Loucy (cell line): ENCODE results near the gene PIEZO1.

Experiments
- H2AFZ ChIP-seq: fragments of 200-600 bp; sonication (generic); 2 replicates; pipeline ENCODE4 v1.6.0; 2016; ENCODE audit warnings: antibody characterized with exemption, mild to moderate bottlenecking, low read length, moderate library complexity
- H3F3A ChIP-seq: fragments of 200-600 bp; 2 replicates; pipeline ENCODE4 v1.6.0; 2016; ENCODE audit warnings: antibody characterized with exemption, low read depth, mild to moderate bottlenecking
- H3K27me3 ChIP-seq: fragments of 200-600 bp; sonication (generic); 2 replicates; pipeline ENCODE4 v1.6.1; 2014; ENCODE audit warnings: low read length, mild to moderate bottlenecking; ENCODE audit not compliant: insufficient read depth, poor library complexity, severe bottlenecking
- H3K36me3 ChIP-seq: fragments of 200-600 bp; sonication (generic); 2 replicates; pipeline ENCODE4 v1.6.1; 2016; ENCODE audit warnings: low read length; ENCODE audit not compliant: insufficient read depth
- H3K4me1 ChIP-seq: fragments of 200-600 bp; sonication (generic); 2 replicates; pipeline ENCODE4 v1.5.1; 2014; ENCODE audit warnings: low read length, mild to moderate bottlenecking; ENCODE audit not compliant: insufficient read depth, poor library complexity, severe bottlenecking
- H3K4me2 ChIP-seq: fragments of 200-600 bp; sonication (generic); 2 replicates; pipeline ENCODE4 v1.6.0; 2014; ENCODE audit warnings: antibody characterized with exemption, low read length, low read depth, mild to moderate bottlenecking; ENCODE audit not compliant: poor library complexity, severe bottlenecking
- H3K4me3 ChIP-seq: fragments of 200-600 bp; sonication (generic); 2 replicates; pipeline ENCODE4 v1.5.1; 2014; ENCODE audit warnings: low read length, mild to moderate bottlenecking, mixed read lengths; ENCODE audit not compliant: poor library complexity, severe bottlenecking
- H3K79me2 ChIP-seq: fragments of 200-600 bp; sonication (generic); 2 replicates; pipeline ENCODE4 v1.6.1; 2014; ENCODE audit warnings: low read length; ENCODE audit not compliant: insufficient read depth
- H3K9ac ChIP-seq: fragments of 200-600 bp; sonication (generic); 2 replicates; pipeline ENCODE4 v1.6.0; 2014; ENCODE audit warnings: mild to moderate bottlenecking, low read depth, low read length, moderate library complexity; ENCODE audit not compliant: poor library complexity, severe bottlenecking
- H3K9me2 ChIP-seq: fragments of 200-600 bp; sonication (generic); replicated peaks from 2 replicates; pipeline ENCODE4 v1.6.1; 2016; ENCODE audit warnings: low read depth, low read length, mixed read lengths
- H3K9me3 ChIP-seq: fragments of 200-600 bp; sonication (generic); 2 replicates; pipeline ENCODE4 v1.6.1; 2014; ENCODE audit warnings: mild to moderate bottlenecking, antibody characterized with exemption, low read length, low read depth; ENCODE audit not compliant: insufficient read depth
- H4K20me1 ChIP-seq: fragments of 200-600 bp; sonication (generic); 2 replicates; pipeline ENCODE4 v1.6.0; 2014; ENCODE audit warnings: antibody characterized with exemption, low read length, mild to moderate bottlenecking; ENCODE audit not compliant: insufficient read depth, poor library complexity, severe bottlenecking
- EZH2phosphoT487 ChIP-seq: fragments of 200-600 bp; IDR thresholded peaks from 2 replicates; pipeline ENCODE4 v1.6.1; 2018; ENCODE audit warnings: antibody characterized with exemption, mild to moderate bottlenecking, moderate library complexity, borderline replicate concordance
- TF ChIP-seq, protein P1 (sequence below): fragments of 200-600 bp; sonication (generic); conservative IDR thresholded peaks from 2 replicates; pipeline ENCODE4 v1.5.1; 2014; ENCODE audit warnings: mild to moderate bottlenecking, antibody characterized with exemption, low read length

Gene PIEZO1

DNA sequence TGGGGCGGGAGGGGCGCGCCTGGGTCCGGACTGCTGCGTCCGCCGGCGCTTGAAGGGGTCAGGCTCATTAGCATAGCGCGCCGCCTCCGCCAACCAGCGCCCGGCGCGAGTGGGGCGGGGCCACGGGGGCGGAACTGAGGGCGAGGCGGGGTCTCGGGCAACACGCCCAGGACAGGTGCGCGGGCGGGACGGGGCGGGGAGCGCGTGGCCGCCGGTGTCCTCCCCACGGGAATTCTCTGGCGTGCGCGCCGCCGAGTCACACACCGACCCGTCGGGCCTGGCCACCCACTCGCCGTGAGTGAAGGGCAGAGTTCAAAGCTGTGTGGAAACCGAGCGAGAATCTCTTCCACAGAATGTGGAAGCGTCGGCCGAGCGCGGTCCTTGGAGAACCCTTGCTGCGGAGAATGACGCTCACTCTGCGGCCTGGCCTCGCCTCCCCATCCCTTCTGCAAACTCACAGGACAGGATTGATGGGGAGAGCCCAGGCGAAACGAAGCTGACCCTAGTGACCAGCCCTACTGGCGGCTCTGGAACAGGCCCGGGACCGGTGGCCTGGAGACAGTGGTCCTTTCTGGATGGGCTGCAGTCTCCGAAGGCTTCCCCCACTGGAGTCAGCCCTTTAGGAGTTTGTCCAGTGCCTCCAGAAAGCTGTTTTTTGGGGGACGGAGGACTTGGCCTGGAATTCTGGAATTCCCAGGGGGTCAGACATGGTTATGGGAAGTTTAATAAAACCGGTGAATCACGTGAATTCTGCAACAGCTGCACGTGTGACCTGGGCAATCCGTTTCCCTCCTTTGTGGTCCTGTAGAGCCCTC, 98.4 kb downstream of the PIEZO1 start, which contains the start of gene SNAI3:
TSS of gene SNAI3 (minus strand) at position 69 of the 815 bp plus-strand sequence. CDS start 101 bp downstream, outside the sequence.
- Histone ChIP-seq H3K4me3 (peak within 1 kb of the TSS; percentile 71), H2AFZ (no peak within 1 kb of the TSS), H3K27me3 (no peaks in the 10 kb centered on the region), H3F3A (no peaks in the 10 kb centered on the region), H4K20me1 (no peaks in the 10 kb centered on the region), H3K9ac (no peak within 1 kb of the TSS), H3K36me3 (no peaks in the 10 kb centered on the region), H3K4me2 (peak within 1 kb of the TSS; percentile 82), H3K9me2 (no peaks in the 10 kb centered on the region), H3K79me2 (no peaks in the 10 kb centered on the region), H3K4me1 (peaks cover 6% of the 10 kb centered on the region), H3K9me3 (no peaks in the 10 kb centered on the region)
- TF ChIP-seq, protein P1, sequence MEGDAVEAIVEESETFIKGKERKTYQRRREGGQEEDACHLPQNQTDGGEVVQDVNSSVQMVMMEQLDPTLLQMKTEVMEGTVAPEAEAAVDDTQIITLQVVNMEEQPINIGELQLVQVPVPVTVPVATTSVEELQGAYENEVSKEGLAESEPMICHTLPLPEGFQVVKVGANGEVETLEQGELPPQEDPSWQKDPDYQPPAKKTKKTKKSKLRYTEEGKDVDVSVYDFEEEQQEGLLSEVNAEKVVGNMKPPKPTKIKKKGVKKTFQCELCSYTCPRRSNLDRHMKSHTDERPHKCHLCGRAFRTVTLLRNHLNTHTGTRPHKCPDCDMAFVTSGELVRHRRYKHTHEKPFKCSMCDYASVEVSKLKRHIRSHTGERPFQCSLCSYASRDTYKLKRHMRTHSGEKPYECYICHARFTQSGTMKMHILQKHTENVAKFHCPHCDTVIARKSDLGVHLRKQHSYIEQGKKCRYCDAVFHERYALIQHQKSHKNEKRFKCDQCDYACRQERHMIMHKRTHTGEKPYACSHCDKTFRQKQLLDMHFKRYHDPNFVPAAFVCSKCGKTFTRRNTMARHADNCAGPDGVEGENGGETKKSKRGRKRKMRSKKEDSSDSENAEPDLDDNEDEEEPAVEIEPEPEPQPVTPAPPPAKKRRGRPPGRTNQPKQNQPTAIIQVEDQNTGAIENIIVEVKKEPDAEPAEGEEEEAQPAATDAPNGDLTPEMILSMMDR = no peak
- TF ChIP-seq EZH2phosphoT487 = no peak

DNA sequence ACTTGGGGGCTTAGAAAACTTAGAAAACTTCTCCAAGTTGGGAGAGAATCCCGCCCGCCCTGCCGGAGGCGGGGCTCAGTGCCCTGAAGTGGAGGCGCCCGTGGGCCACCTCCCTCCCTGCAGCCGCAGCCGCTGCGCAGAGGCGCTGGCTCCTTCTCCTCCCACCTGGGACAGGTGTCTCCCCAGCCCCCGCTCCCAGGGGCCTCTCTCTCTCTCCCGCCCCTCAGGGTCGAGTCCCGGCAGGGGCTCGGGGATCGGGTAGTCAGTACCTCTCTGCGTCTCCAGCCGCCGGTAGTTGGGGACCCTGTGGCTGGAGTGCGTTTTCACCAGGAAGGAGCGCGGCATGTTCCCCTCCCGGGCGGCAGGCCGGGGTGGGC, 99.0 kb downstream of the PIEZO1 start:
- TF ChIP-seq EZH2phosphoT487 = no peak
- TF ChIP-seq, protein P1 = no peak
- Histone ChIP-seq H3K9ac (no peak overlapping the region), H3K9me2 (no peaks in the 10 kb centered on the region), H3K4me3 (peak overlapping the region; percentile 71), H3K4me2 (peak overlapping the region; percentile 82), H3K79me2 (no peaks in the 10 kb centered on the region), H3K36me3 (no peaks in the 10 kb centered on the region), H3K4me1 (peaks cover 6% of the 10 kb centered on the region), H4K20me1 (no peaks in the 10 kb centered on the region), H2AFZ (no peak overlapping the region), H3K9me3 (no peaks in the 10 kb centered on the region), H3F3A (no peaks in the 10 kb centered on the region), H3K27me3 (no peaks in the 10 kb centered on the region)

DNA sequence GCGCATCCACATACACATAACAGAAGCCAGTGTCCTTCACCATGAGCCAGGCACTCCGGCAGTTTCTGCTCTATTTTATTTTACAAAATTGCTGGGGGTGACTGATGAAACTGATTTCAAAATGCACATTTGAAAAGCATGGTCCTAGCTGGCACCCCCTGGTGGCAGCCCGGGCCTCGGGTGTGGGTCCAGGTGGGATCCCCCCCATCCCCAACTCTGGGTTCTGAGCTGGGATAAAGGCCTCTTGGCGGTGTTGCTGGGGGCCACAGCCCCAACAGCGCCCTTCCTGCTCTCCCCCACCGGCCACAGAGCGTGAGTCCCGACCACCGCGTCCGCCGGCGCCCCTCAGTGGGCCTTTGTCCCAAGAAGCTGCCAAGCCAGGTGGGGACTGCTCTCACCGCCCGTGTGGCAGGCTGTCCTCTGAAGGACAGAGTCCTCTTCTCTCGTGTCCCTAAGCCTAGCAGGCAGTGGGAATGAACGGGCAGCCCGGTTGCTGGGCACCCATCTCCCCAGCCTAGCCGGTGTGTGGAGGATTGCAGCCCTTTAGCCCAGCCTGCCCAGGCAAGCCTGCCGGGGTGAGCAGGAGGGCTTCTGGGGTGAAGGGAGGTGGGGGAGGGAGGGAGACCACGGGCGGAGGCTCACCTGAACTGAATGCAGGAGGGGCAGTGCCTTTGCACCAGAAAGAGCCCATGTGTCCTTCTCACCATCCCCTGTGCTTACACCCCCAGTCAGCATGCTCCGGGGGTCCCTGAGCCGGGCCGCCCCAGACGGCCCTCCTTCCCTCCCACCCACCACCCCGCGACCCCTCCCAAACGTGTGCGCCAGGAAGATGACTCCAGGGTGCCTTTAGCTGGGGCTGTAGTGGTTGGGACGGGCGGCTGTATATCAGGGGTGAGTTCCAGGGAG, 99.6 kb downstream of the PIEZO1 start:
- H3K4me2 ChIP-seq = peak overlapping the region; percentile 82
- H2AFZ ChIP-seq = no peak overlapping the region
- H3K4me1 ChIP-seq = peaks cover 6% of the 10 kb centered on the region
- H3K36me3 ChIP-seq = no peaks in the 10 kb centered on the region
- H3K9me3 ChIP-seq = no peaks in the 10 kb centered on the region
- H3K9me2 ChIP-seq = no peaks in the 10 kb centered on the region
- H3K4me3 ChIP-seq = peak overlapping the region; percentile 71
- no peak for TF ChIP-seq EZH2phosphoT487
- TF ChIP-seq, protein P1 = peak; percentile 67
- H4K20me1 ChIP-seq = no peaks in the 10 kb centered on the region
- H3K27me3 ChIP-seq = no peaks in the 10 kb centered on the region
- no peaks in the 10 kb centered on the region for H3K79me2 ChIP-seq
- H3K9ac ChIP-seq = no peak overlapping the region
- no peaks in the 10 kb centered on the region for H3F3A ChIP-seq
